WERI-Rb-1 (cell line): Measurements from ENCODE around the gene FOXA1.

Source experiments
- DNase-seq: peaks from one replicate; pipeline ENCODE4 v3.0.0-alpha.2; 2020
- H3K27ac ChIP-seq: fragments of 250-450 bp; sonication (Bioruptor Pico); 2 replicates; pipeline ENCODE4 v1.5.1; 2020; ENCODE audit warnings: mild to moderate bottlenecking, moderate library complexity
- H3K27me3 ChIP-seq: fragments of 250-450 bp; sonication (Bioruptor Pico); 2 replicates; pipeline ENCODE4 v1.5.1; 2021; ENCODE audit warnings: mild to moderate bottlenecking, low read depth, moderate library complexity; ENCODE audit not compliant: insufficient read depth, severe bottlenecking
- H3K36me3 ChIP-seq: fragments of 250-450 bp; sonication (Bioruptor Pico); 2 replicates; pipeline ENCODE4 v1.5.1; 2020; ENCODE audit warnings: mild to moderate bottlenecking, moderate library complexity
- H3K4me3 ChIP-seq: 2 replicates; pipeline ENCODE4 v1.5.1; 2011; ENCODE audit warnings: low read depth, mild to moderate bottlenecking, control low read depth, low read length
- H3K9me3 ChIP-seq: fragments of 250-450 bp; sonication (Bioruptor Pico); 2 replicates; pipeline ENCODE4 v1.5.1; 2021; ENCODE audit warnings: mild to moderate bottlenecking, moderate library complexity; ENCODE audit not compliant: severe bottlenecking
- CTCF ChIP-seq: IDR thresholded peaks from 2 replicates; pipeline ENCODE4 v1.5.1; 2011; ENCODE audit warnings: low read depth, mild to moderate bottlenecking, control low read depth, inconsistent platforms, low read length

The FOXA1 gene

GRCh38 chr14:37601865-37602264, 6.8 kb upstream of the FOXA1 start:
- Histone ChIP-seq H3K4me3 (no peak overlapping the region), H3K36me3 (no peaks in the 10 kb centered on the region), H3K27me3 (peaks cover 84% of the 10 kb centered on the region), H3K9me3 (no peaks in the 10 kb centered on the region), H3K27ac (no peak overlapping the region)
- TF ChIP-seq CTCF = no peak
- no peak for DNase-seq

- Histone ChIP-seq H3K27me3 (peaks cover 90% of the 10 kb centered on the region), H3K27ac (no peak overlapping the region), H3K36me3 (no peaks in the 10 kb centered on the region), H3K4me3 (no peak overlapping the region), H3K9me3 (no peaks in the 10 kb centered on the region)
- DNase-seq = no peak
- TF ChIP-seq CTCF = no peak
Measured at GRCh38 chr14:37600880-37601741, 6.1 kb upstream of the FOXA1 start.

DNA sequence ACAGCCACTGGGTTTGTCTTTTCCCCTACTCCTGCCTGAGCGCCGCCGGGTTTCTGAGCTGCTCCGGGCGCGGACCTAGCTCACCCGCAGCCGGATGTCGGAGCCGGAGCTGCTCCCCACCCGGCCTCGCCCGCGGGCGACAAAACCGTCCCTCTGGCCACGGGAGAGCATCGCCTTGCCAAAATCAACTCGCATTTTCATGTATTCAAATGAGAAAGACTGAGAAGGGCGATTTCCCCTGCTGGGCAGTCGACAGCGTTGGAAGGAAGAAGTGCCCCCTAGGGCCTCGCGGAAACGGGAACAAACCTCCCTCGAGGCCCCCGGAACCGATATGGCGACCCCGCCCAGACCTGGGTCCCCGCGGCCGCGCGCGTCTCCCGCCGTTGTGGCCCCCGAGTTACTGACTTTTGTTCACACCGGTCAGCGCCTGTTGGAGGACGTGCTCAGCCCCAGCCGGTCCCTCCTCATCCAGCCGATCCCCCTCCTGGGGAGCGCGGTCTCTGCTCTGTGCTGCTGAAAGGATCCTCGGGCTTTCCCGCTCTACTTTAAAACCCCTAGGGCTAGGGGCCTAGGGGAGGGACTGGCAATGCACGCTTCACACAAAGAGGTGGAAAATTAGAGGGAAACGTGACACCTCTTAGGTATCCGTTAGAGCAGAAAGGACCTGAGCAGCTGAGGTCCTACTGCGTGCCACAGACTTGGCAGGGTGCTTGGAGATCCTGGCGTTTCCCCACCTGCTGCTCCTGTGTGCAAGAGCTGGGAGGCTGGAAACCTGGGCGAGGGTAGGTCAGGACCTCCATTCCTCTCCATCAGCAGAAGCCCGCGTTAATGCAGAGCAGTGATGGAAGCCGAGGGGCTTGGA, 4.7 kb upstream of the FOXA1 start:
- DNase-seq = peak; percentile 19
- H3K27ac ChIP-seq = peak overlapping the region; percentile 50
- H3K36me3 ChIP-seq = no peaks in the 10 kb centered on the region
- peak overlapping the region; percentile 44 for H3K4me3 ChIP-seq
- no peak for TF ChIP-seq CTCF
- H3K9me3 ChIP-seq = no peaks in the 10 kb centered on the region
- peaks cover 91% of the 10 kb centered on the region for H3K27me3 ChIP-seq

- H3K36me3 ChIP-seq = no peaks in the 10 kb centered on the region
- H3K4me3 ChIP-seq = peak overlapping the region; percentile 44
- peak overlapping the region; percentile 50 for H3K27ac ChIP-seq
- no peak for TF ChIP-seq CTCF
- H3K27me3 ChIP-seq = peaks cover 91% of the 10 kb centered on the region
- H3K9me3 ChIP-seq = no peaks in the 10 kb centered on the region
- peak; percentile 39 for DNase-seq
Measured at GRCh38 chr14:37598747-37599506, 3.9 kb upstream of the FOXA1 start.

DNA sequence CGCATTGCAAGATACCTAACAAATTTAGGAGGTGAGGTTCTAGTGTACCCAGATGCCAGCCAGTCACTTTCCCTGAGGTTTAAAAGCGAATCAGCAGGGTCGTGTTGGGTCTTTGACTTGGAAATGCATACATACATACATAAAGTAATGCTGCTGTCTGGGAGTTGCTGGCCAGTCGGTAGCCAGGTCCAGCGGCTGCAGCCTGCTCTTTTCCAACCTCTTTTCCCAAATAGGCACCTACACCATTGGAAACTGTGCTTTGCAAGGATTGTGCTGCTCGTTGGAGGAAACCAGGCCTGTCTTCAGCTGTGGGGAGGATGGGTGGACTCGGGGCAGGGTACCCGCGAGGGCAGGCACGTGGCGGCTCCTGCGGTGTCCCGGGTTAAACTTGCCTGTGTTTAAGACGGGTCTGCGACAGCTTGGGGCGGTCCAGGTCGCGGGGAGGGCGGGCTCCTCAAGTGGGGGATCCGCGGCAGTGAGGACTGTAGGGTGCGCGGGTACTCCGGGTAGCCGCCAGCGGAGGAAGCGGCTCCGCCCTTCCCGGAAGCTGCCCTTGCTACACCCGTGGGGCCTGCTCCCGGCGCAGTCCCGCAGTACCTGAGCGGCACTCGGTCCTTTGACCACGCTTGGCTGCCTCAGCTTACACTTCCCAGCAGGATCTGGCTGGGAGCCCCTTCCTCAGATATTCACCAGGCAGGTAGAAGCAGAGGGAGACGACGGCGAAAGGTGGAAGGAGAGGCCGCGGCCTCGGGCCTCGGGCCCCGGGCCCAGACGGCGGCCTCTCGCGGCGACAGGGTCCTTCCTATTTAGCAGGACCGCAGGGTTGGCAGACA, 3.1 kb upstream of the FOXA1 start:
- peak; percentile 49 for DNase-seq
- Histone ChIP-seq H3K36me3 (no peaks in the 10 kb centered on the region), H3K4me3 (peak overlapping the region; percentile 44), H3K27me3 (peaks cover 91% of the 10 kb centered on the region), H3K9me3 (no peaks in the 10 kb centered on the region), H3K27ac (peak overlapping the region; percentile 50)
- TF ChIP-seq CTCF = no peak
